Activated naive CD4-positive, alpha-beta T cell treated with anti-CD3 and anti-CD28 coated beads for 36 hours (primary cell): ENCODE results near the gene PLCL2. TPM values are rescaled to one million over a fixed set of nuclear protein-coding genes. Genes with fewer than 3 reads are reported as not detected.
A peak's percentile ranks its signal among the peaks of the same experiment; 100 is the strongest.

Experiments
- CTCF ChIA-PET: fragments of 350-600 bp; sonication (Branson Sonifier 250); formaldehyde crosslinking; loops from one replicate; lab custom pipeline; 2021; ENCODE audit warnings: antibody characterized with exemption; lab: Charles Lee
- DNase-seq: peaks from one replicate; pipeline ENCODE4 v3.0.0-alpha.2; 2020
- H3K27ac Mint-ChIP-seq: one replicate; pipeline ENCODE4 v1.8.0; 2021; ENCODE audit warnings: mild to moderate bottlenecking, mixed read lengths
- H3K27me3 Mint-ChIP-seq: one replicate; pipeline ENCODE4 v1.8.0; 2021; ENCODE audit warnings: low read depth, mixed read lengths
- H3K36me3 Mint-ChIP-seq: one replicate; pipeline ENCODE4 v1.8.0; 2021; ENCODE audit warnings: low read depth, mixed read lengths
- H3K4me1 Mint-ChIP-seq: one replicate; pipeline ENCODE4 v1.8.0; 2021; ENCODE audit warnings: low read depth, mixed read lengths
- H3K4me3 Mint-ChIP-seq: one replicate; pipeline ENCODE4 v1.8.0; 2021; ENCODE audit warnings: mild to moderate bottlenecking, moderate library complexity, mixed read lengths
- H3K9me3 Mint-ChIP-seq: one replicate; pipeline ENCODE4 v1.8.0; 2021; ENCODE audit warnings: mixed read lengths
- intact Hi-C: fragments of 100-400 bp; cut with micrococcal nuclease; formaldehyde crosslinking; loops from one replicate; pipeline ENCODE4 v1.15.1; 2023
- total RNA-seq, 2 experiments: library from RNA; stranded (reverse); gene quantifications; one replicate each; pipeline ENCODE4 v1.2.3, GENCODE V29; 2021

The PLCL2 gene
- total RNA-seq, 2 experiments from 2014 or later = 19.9 to 20.5 TPM

GRCh38 chr3:16869261-16870005 lies 15.3 kb upstream of the PLCL2 start:
- Mint-ChIP-seq H3K36me3 (no peaks in the 10 kb centered on the region), H3K4me1 (peaks cover 15% of the 10 kb centered on the region), H3K27me3 (no peaks in the 10 kb centered on the region), H3K4me3 (no peak overlapping the region), H3K9me3 (no peaks in the 10 kb centered on the region), H3K27ac (no peak overlapping the region)
- intact Hi-C loops = no loop called here
- CTCF ChIA-PET = interaction anchor here (0.5 to 2.0 kb wide), 3 partner anchors 15 to 279 kb away, joined by 3 to 5 read pairs (median 3); no protein-coding TSS in a partner anchor
- DNase-seq = no peak

GRCh38 chr3:16871915-16872842 lies 12.6 kb upstream of the PLCL2 start:
- CTCF ChIA-PET = interaction anchor here (0.6 to 1.4 kb wide), 6 partner anchors 8 to 218 kb away, joined by 3 to 5 read pairs (median 3); no protein-coding TSS in a partner anchor
- DNase-seq = no peak
- no peak overlapping the region for H3K4me3 Mint-ChIP-seq

GRCh38 chr3:16873872-16874271 lies 10.9 kb upstream of the PLCL2 start:
- no peaks in the 10 kb centered on the region for H3K9me3 Mint-ChIP-seq
- H3K27ac Mint-ChIP-seq = no peak overlapping the region
- DNase-seq = no peak
- CTCF ChIA-PET = interaction anchor here (0.6 kb wide), 1 partner anchor 68 kb away, joined by 3 read pairs; no protein-coding TSS in a partner anchor
- intact Hi-C loops = no loop called here
- H3K4me3 Mint-ChIP-seq = no peak overlapping the region
- no peaks in the 10 kb centered on the region for H3K4me1 Mint-ChIP-seq
- H3K27me3 Mint-ChIP-seq = no peaks in the 10 kb centered on the region
- no peaks in the 10 kb centered on the region for H3K36me3 Mint-ChIP-seq

More at GRCh38 chr3:16871915-16872842, 12.6 kb upstream of the PLCL2 start:
- H3K9me3 Mint-ChIP-seq = no peaks in the 10 kb centered on the region
- no peaks in the 10 kb centered on the region for H3K27me3 Mint-ChIP-seq
- no peaks in the 10 kb centered on the region for H3K36me3 Mint-ChIP-seq
- H3K4me1 Mint-ChIP-seq = peaks cover under 1% of the 10 kb centered on the region
- H3K27ac Mint-ChIP-seq = no peak overlapping the region
- intact Hi-C loops = no loop called here

- no peaks in the 10 kb centered on the region for H3K4me1 Mint-ChIP-seq
- H3K4me3 Mint-ChIP-seq = no peak overlapping the region
- H3K27me3 Mint-ChIP-seq = no peaks in the 10 kb centered on the region
- CTCF ChIA-PET = no interaction called here
- H3K9me3 Mint-ChIP-seq = no peaks in the 10 kb centered on the region
- no peaks in the 10 kb centered on the region for H3K36me3 Mint-ChIP-seq
- no peak overlapping the region for H3K27ac Mint-ChIP-seq
- intact Hi-C loops = no loop called here
- no peak for DNase-seq
These were observed 8.7 kb upstream of the PLCL2 start for GRCh38 chr3:16875876-16876550.

GRCh38 chr3:16877505-16877904 lies 7.2 kb upstream of the PLCL2 start:
- Mint-ChIP-seq H3K9me3 (no peaks in the 10 kb centered on the region), H3K36me3 (no peaks in the 10 kb centered on the region), H3K27ac (no peak overlapping the region), H3K4me3 (no peak overlapping the region), H3K4me1 (no peaks in the 10 kb centered on the region), H3K27me3 (no peaks in the 10 kb centered on the region)
- CTCF ChIA-PET = no interaction called here
- DNase-seq = no peak
- intact Hi-C loops = no loop called here

- no peak for DNase-seq
- Mint-ChIP-seq H3K27ac (no peak overlapping the region), H3K4me1 (no peaks in the 10 kb centered on the region), H3K27me3 (no peaks in the 10 kb centered on the region), H3K4me3 (no peak overlapping the region), H3K36me3 (no peaks in the 10 kb centered on the region), H3K9me3 (no peaks in the 10 kb centered on the region)
- intact Hi-C loops = no loop called here
- CTCF ChIA-PET = no interaction called here
These were observed 6.8 kb upstream of the PLCL2 start for GRCh38 chr3:16877911-16878310.

GRCh38 chr3:16881896-16882630 lies 2.7 kb upstream of the PLCL2 start:
- intact Hi-C loops = loop anchor here (10.0 kb wide), 1 partner anchor 863 kb away; the partner anchor contains the start of gene TBC1D5
- peaks cover 1% of the 10 kb centered on the region for H3K36me3 Mint-ChIP-seq
- no peak for DNase-seq

GRCh38 chr3:16883057-16883722 lies 1.6 kb upstream of the PLCL2 start:
- CTCF ChIA-PET = interaction anchor here (0.9 to 2.2 kb wide), 9 partner anchors 11 to 281 kb away, joined by 3 to 10 read pairs (median 5); no protein-coding TSS in a partner anchor
- Mint-ChIP-seq H3K4me3 (peak overlapping the region; percentile 68), H3K9me3 (no peaks in the 10 kb centered on the region), H3K4me1 (peaks cover 12% of the 10 kb centered on the region), H3K36me3 (peaks cover 1% of the 10 kb centered on the region), H3K27ac (no peak overlapping the region), H3K27me3 (no peaks in the 10 kb centered on the region)
- intact Hi-C loops = loop anchor here (10.0 kb wide), 1 partner anchor 862 kb away; the partner anchor contains the start of gene TBC1D5
- no peak for DNase-seq

More at GRCh38 chr3:16881896-16882630, 2.7 kb upstream of the PLCL2 start:
- H3K4me1 Mint-ChIP-seq = peaks cover 7% of the 10 kb centered on the region
- CTCF ChIA-PET = interaction anchor here (0.6 kb wide), 1 partner anchor 787 kb away, joined by 4 read pairs; no protein-coding TSS in a partner anchor
- H3K4me3 Mint-ChIP-seq = no peak overlapping the region
- H3K27me3 Mint-ChIP-seq = no peaks in the 10 kb centered on the region
- no peaks in the 10 kb centered on the region for H3K9me3 Mint-ChIP-seq
- H3K27ac Mint-ChIP-seq = no peak overlapping the region

- intact Hi-C loops = loop anchor here (1.0 to 10.0 kb wide), 4 partner anchors 149 to 1561 kb away; partner anchors contain the start of gene TBC1D5
- Mint-ChIP-seq H3K4me1 (peaks cover 12% of the 10 kb centered on the region), H3K27ac (peak overlapping the region; percentile 31), H3K36me3 (peaks cover 1% of the 10 kb centered on the region), H3K9me3 (no peaks in the 10 kb centered on the region), H3K27me3 (no peaks in the 10 kb centered on the region), H3K4me3 (peak overlapping the region; percentile 68)
- no peak for DNase-seq
- CTCF ChIA-PET = interaction anchor here (0.9 to 2.2 kb wide), 16 partner anchors 11 to 351 kb away, joined by 3 to 10 read pairs (median 4); no protein-coding TSS in a partner anchor
These were observed 1.1 kb upstream of the PLCL2 start for GRCh38 chr3:16883723-16884083.

- CTCF ChIA-PET = interaction anchor here (0.9 to 2.2 kb wide), 17 partner anchors 12 to 350 kb away, joined by 3 to 10 read pairs (median 4); no protein-coding TSS in a partner anchor
- H3K9me3 Mint-ChIP-seq = no peaks in the 10 kb centered on the region
- H3K36me3 Mint-ChIP-seq = peaks cover 1% of the 10 kb centered on the region
- peak; percentile 80 for DNase-seq
- H3K4me1 Mint-ChIP-seq = peaks cover 14% of the 10 kb centered on the region
- peak overlapping the region; percentile 86 for H3K4me3 Mint-ChIP-seq
- peak overlapping the region; percentile 95 for H3K27ac Mint-ChIP-seq
- intact Hi-C loops = loop anchor here (1.0 to 10.0 kb wide), 4 partner anchors 148 to 1561 kb away; partner anchors contain the start of gene TBC1D5
- H3K27me3 Mint-ChIP-seq = no peaks in the 10 kb centered on the region
These were observed 539 bp upstream of the PLCL2 start for GRCh38 chr3:16884084-16884747.
